Naive thymus-derived CD8-positive, alpha-beta T cell (primary cell): ENCODE results near the gene ATRNL1. TPM values are rescaled to one million over a fixed set of nuclear protein-coding genes. Genes with fewer than 3 reads are reported as not detected.

Experiments used
- ATAC-seq, 2 donors: fragments of 150-1000 bp; cut with Tn5 transposase in 1 of 2; sonication (Bioruptor Pico), chemical (Tn5 transposase) in 1 of 2; 1 replicate in 1 of 2; 2 replicates in 1 of 2; pipeline ENCODE4 v1.10.0; 2021; ENCODE audit warnings: mild to moderate bottlenecking in 2 of 2, moderate library complexity in 2 of 2
- POLR2A ChIA-PET: fragments of 350-600 bp; sonication (Branson Sonifier 250); formaldehyde crosslinking; loops from one replicate; lab custom pipeline; 2021; ENCODE audit warnings: antibody characterized with exemption; lab: Charles Lee
- DNase-seq, 10 donors: peaks; one replicate each; pipeline versions ENCODE4 v3.0.0 to v3.0.0-alpha.2; 2020 to 2022
- H3K27ac Mint-ChIP-seq, 10 donors: one replicate each; pipeline ENCODE4 v1.8.0; 2020 to 2022; ENCODE audit warnings: mild to moderate bottlenecking in 10 of 10, mixed read lengths in 10 of 10, moderate library complexity in 4 of 10, inconsistent platforms in 1 of 10
- H3K27me3 Mint-ChIP-seq, 5 donors: one replicate each; pipeline ENCODE4 v1.8.0; 2021 to 2022; ENCODE audit warnings: mixed read lengths in 5 of 5
- H3K36me3 Mint-ChIP-seq, 3 donors: one replicate each; pipeline ENCODE4 v1.8.0; 2020 to 2022; ENCODE audit warnings: mixed read lengths in 3 of 3, mild to moderate bottlenecking in 2 of 3, inconsistent platforms in 1 of 3
- H3K4me1 Mint-ChIP-seq, 4 donors: one replicate each; pipeline ENCODE4 v1.8.0; 2021 to 2022; ENCODE audit warnings: mixed read lengths in 4 of 4
- H3K4me3 Mint-ChIP-seq, 10 donors: one replicate each; pipeline ENCODE4 v1.8.0; 2020 to 2022; ENCODE audit warnings: mild to moderate bottlenecking in 10 of 10, mixed read lengths in 10 of 10, moderate library complexity in 6 of 10, inconsistent platforms in 1 of 10
- H3K9me3 Mint-ChIP-seq, 9 donors: one replicate each; pipeline ENCODE4 v1.8.0; 2020 to 2022; ENCODE audit warnings: mixed read lengths in 9 of 9, mild to moderate bottlenecking in 3 of 9, inconsistent platforms in 1 of 9, moderate library complexity in 1 of 9
- polyA plus RNA-seq, 3 donors: library from polyadenylated mRNA; unstranded; fragments of 300-500 nt; fragmentation: Illumina TruSeq; gene quantifications; one replicate each; pipeline ENCODE4 v1.2.3, GENCODE V29; 2021
- total RNA-seq, 8 experiments: library from RNA in 2 of 8; stranded (reverse) in 2 of 8; gene quantifications; one replicate each; pipeline ENCODE4 v1.2.3 and lab custom pipeline; 2021 to 2026

ATRNL1 gene
- total and polyA plus RNA-seq, 5 experiments from 2014 or later, result not detected

GRCh38 chr10:115895166-115895565 is 802.0 kb downstream of the ATRNL1 start:
- Mint-ChIP-seq H3K4me3 (no peak overlapping the region), H3K9me3 (peaks cover 0 to 5% (median 0%) of the 10 kb centered on the region in 9 donors), H3K27me3 (no peaks in the 10 kb centered on the region), H3K4me1 (no peaks in the 10 kb centered on the region), H3K36me3 (no peaks in the 10 kb centered on the region), H3K27ac (no peak overlapping the region)
- ATAC-seq (no peak), DNase-seq (no peak)
- POLR2A ChIA-PET, result no interaction called here

- no peak for DNase-seq
- POLR2A ChIA-PET, result no interaction called here
- H3K27ac Mint-ChIP-seq, result no peak overlapping the region
- peaks cover 0 to 5% (median 0%) of the 10 kb centered on the region in 9 donors for H3K9me3 Mint-ChIP-seq
- no peak overlapping the region for H3K4me3 Mint-ChIP-seq
- H3K4me1 Mint-ChIP-seq, result no peaks in the 10 kb centered on the region
- no peaks in the 10 kb centered on the region for H3K27me3 Mint-ChIP-seq
- no peak for ATAC-seq
- H3K36me3 Mint-ChIP-seq, result no peaks in the 10 kb centered on the region
Measured at GRCh38 chr10:115898242-115898641, 805.1 kb downstream of the ATRNL1 start.

DNA sequence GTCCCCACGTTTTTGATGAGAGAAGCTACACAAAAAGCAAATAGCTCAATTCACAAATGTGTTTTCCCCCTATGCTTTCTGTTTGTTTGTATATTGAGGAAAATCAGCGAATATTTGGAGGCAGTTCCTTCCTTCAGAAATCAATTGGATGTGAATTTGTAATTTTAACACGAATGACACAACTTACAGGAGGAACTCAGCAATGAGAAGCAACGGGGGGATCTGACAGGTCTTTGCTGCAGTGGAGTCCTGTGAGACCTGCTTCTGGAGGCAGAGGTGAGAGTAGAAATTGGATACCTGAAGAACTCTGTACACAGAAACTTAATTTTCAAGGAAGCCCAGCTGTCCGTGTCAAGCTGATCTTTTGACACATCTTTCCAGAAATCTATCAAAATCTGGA is 809.4 kb downstream of the ATRNL1 start:
- ATAC-seq (no peak), DNase-seq (no peak)
- Mint-ChIP-seq H3K4me1 (no peaks in the 10 kb centered on the region), H3K9me3 (no peaks in the 10 kb centered on the region), H3K27me3 (no peaks in the 10 kb centered on the region), H3K27ac (no peak overlapping the region), H3K4me3 (no peak overlapping the region), H3K36me3 (no peaks in the 10 kb centered on the region)
- POLR2A ChIA-PET, result no interaction called here

GRCh38 chr10:115903207-115903606 is 810.0 kb downstream of the ATRNL1 start:
- POLR2A ChIA-PET, result no interaction called here
- Mint-ChIP-seq H3K4me3 (no peak overlapping the region), H3K36me3 (no peaks in the 10 kb centered on the region), H3K27ac (no peak overlapping the region), H3K27me3 (peaks cover 0 to 2% (median 0%) of the 10 kb centered on the region in 5 donors), H3K4me1 (no peaks in the 10 kb centered on the region), H3K9me3 (no peaks in the 10 kb centered on the region)
- DNase-seq (no peak), ATAC-seq (no peak)

GRCh38 chr10:115903845-115904244 is 810.7 kb downstream of the ATRNL1 start:
- Mint-ChIP-seq H3K36me3 (no peaks in the 10 kb centered on the region), H3K27ac (no peak overlapping the region)
- POLR2A ChIA-PET, result no interaction called here

DNA sequence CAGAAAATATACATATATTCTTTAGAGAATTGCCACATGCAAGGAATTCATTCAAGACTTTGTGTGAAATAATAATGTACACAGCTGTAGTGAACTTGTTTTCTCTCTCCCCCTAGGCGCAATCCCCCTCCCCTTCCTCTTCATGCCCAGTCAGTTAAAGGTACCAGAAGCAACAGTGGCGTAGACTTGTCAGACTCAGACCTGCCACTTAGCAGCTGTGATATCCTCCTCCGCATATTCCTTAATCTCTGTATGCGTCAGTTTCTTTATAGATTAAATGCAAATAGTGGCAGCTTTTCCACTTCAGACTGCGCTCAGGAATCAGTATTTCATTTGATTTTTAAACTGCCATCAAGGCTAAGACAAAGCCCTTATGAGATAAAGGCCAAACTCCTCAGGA is 815.9 kb downstream of the ATRNL1 start:
- no peak for DNase-seq

More at GRCh38 chr10:115903845-115904244, 810.7 kb downstream of the ATRNL1 start:
- no peak overlapping the region for H3K4me3 Mint-ChIP-seq
- ATAC-seq (no peak), DNase-seq (no peak)
- H3K9me3 Mint-ChIP-seq, result peaks cover 0 to 2% (median 0%) of the 10 kb centered on the region in 9 donors
- peaks cover 0 to 8% (median 0%) of the 10 kb centered on the region in 5 donors for H3K27me3 Mint-ChIP-seq
- peaks cover 0 to 2% (median 0%) of the 10 kb centered on the region in 4 donors for H3K4me1 Mint-ChIP-seq

DNA sequence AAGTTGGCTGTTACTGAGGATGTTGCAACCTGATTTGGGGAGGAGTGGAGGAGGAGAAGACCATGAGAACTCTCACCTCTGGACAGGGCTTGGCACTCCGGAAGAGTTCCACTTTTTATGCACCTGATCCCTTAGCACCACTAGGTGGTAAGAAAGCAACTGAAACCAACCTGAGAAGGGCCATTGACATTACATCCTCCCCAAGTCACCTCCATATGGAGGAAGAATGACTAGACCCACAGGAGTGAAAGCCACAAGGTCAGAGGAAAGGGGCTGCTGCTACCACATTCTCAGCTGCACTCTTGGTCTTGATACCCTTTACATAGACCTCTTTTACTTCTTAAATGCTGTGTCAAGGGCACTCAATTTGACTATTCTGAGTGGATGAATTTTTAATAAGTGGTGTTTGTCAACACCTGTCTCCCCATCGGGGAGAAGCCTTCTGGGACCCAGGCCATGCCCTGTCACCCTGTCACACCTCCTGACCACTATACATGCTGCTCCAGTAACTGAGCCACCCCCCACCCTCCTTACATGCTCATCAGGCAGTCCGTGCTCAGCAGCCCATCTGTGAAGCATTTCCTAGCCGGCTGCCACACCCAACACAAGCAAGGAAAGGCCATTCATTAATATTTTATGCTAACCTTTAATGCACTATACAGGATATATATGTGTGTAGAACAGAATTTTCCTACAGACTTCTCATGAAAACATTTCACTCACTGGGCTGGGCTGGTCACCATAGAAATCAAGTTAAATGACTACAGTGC is 817.0 kb downstream of the ATRNL1 start:
- Mint-ChIP-seq H3K4me3 (no peak overlapping the region), H3K9me3 (peaks cover 0 to 12% (median 2%) of the 10 kb centered on the region in 9 donors), H3K4me1 (peaks cover 0 to 2% (median 0%) of the 10 kb centered on the region in 4 donors), H3K27me3 (peaks cover 0 to 15% (median 4%) of the 10 kb centered on the region in 5 donors), H3K36me3 (peaks cover 0 to 4% (median 0%) of the 10 kb centered on the region in 3 donors), H3K27ac (no peak overlapping the region)
- no peak for ATAC-seq
- no peak for DNase-seq
- POLR2A ChIA-PET, result no interaction called here

More for the DNA sequence above, 815.9 kb downstream of the ATRNL1 start:
- Mint-ChIP-seq H3K4me3 (no peak overlapping the region), H3K9me3 (peaks cover 0 to 7% (median under 1%) of the 10 kb centered on the region in 9 donors), H3K36me3 (peaks cover 0 to 4% (median 0%) of the 10 kb centered on the region in 3 donors), H3K27me3 (peaks cover 0 to 15% (median 4%) of the 10 kb centered on the region in 5 donors), H3K27ac (no peak overlapping the region), H3K4me1 (peaks cover 0 to 2% (median 0%) of the 10 kb centered on the region in 4 donors)
- ATAC-seq, result no peak
- POLR2A ChIA-PET, result no interaction called here

GRCh38 chr10:115914475-115914874 is 821.3 kb downstream of the ATRNL1 start:
- Mint-ChIP-seq H3K27me3 (peaks cover 0 to 4% (median 1%) of the 10 kb centered on the region in 5 donors), H3K9me3 (peaks cover 0 to 13% (median 0%) of the 10 kb centered on the region in 9 donors), H3K4me3 (no peak overlapping the region), H3K27ac (no peak overlapping the region), H3K4me1 (no peaks in the 10 kb centered on the region), H3K36me3 (peaks cover 0 to 4% (median 0%) of the 10 kb centered on the region in 3 donors)
- DNase-seq (no peak), ATAC-seq (no peak)
- POLR2A ChIA-PET, result no interaction called here

DNA sequence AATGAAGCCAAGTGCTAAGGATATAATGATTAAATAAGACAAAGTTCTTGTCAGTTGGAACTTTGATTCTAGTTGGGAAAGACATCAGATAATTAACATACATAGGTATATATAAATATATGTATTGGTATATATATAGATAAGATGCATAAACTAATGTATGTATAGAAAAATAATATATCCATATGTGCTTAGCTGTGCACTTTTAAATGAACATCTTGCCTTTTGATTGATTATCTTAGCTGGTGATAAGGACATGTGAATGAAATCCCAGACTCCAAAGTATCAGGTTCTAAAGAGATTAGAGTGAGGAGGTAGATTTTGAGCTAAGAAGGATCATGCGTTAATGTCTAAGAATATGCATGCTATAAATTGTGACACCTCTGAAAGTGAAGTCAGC is 822.3 kb downstream of the ATRNL1 start:
- POLR2A ChIA-PET, result no interaction called here
- Mint-ChIP-seq H3K36me3 (peaks cover 0 to 4% (median 0%) of the 10 kb centered on the region in 3 donors), H3K4me1 (no peaks in the 10 kb centered on the region), H3K27ac (no peak overlapping the region), H3K9me3 (peaks cover 0 to 21% (median 0%) of the 10 kb centered on the region in 9 donors), H3K4me3 (no peak overlapping the region), H3K27me3 (peaks cover 0 to 5% (median 1%) of the 10 kb centered on the region in 5 donors)
- no peak for ATAC-seq
- no peak for DNase-seq

DNA sequence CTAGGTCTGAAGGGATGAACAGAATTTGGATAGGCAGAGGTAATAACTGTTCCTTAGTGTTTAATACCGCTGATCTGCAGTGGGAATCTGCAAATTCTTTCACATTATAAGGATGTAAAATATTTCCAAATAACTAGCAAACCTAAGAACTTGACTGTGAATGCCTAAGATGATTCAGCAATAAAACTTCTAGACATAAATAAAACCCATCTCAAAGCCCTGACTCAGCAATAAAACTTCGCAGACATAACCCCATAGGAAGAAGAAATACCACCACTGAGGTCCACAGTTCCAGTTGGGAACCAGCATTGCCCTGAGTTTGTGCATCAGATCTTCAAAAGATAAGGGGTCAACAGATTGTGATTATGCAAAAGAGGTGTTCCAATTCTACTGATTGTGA is 825.6 kb downstream of the ATRNL1 start:
- no peak overlapping the region for H3K4me3 Mint-ChIP-seq
- POLR2A ChIA-PET, result no interaction called here
- ATAC-seq, result no peak
- H3K27me3 Mint-ChIP-seq, result peaks cover 0 to 9% (median 0%) of the 10 kb centered on the region in 5 donors
- no peaks in the 10 kb centered on the region for H3K36me3 Mint-ChIP-seq
- no peak for DNase-seq
- H3K4me1 Mint-ChIP-seq, result no peaks in the 10 kb centered on the region
- H3K27ac Mint-ChIP-seq, result no peak overlapping the region
- peaks cover 0 to 17% (median 0%) of the 10 kb centered on the region in 9 donors for H3K9me3 Mint-ChIP-seq

DNA sequence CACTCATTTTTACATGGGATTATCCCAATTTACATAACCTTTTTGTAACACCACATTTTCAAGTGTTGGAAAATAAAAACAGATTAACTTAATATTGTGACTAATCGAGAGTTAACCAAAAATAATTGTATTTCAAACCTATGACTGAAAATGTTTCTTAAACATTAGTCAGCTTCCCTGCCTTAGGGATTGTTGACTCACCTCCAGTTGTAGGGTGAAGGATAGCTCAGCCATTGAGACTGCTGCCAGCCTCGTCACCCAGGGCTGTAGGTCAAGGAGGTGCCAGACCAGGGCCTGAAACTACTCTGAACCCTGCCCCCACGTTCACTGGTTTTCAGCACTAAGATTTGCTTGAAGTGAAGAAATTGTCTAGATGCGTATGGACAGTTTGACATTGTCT is 828.6 kb downstream of the ATRNL1 start:
- no peak for DNase-seq
- Mint-ChIP-seq H3K36me3 (no peaks in the 10 kb centered on the region), H3K4me3 (no peak overlapping the region), H3K27ac (no peak overlapping the region), H3K9me3 (peaks cover 0 to 13% (median 2%) of the 10 kb centered on the region in 9 donors), H3K4me1 (no peaks in the 10 kb centered on the region), H3K27me3 (peaks cover 0 to 25% (median 7%) of the 10 kb centered on the region in 5 donors)
- POLR2A ChIA-PET, result no interaction called here
- no peak for ATAC-seq

DNA sequence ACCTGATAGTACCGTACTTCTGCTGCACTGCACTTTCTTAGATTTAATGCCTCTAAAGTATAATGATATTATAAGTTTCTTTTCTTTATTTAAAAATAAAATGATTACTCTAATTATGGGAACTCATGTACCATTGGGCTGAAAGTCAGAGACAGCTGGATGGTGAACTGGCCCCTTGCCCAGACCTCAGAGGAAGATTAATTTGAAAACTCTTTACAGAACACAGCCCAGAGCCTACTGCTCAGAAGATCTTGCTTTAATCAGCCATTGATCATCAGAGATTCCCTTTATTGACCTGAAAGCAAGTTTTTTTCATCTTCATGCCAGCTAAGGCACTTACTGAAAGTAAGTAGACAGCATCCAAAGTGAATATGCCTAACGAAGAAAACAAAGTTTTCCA is 838.1 kb downstream of the ATRNL1 start:
- Mint-ChIP-seq H3K27ac (no peak overlapping the region), H3K4me1 (no peaks in the 10 kb centered on the region), H3K9me3 (peaks cover 0 to 6% (median 0%) of the 10 kb centered on the region in 9 donors), H3K4me3 (no peak overlapping the region), H3K27me3 (peaks cover 0 to 17% (median 4%) of the 10 kb centered on the region in 5 donors), H3K36me3 (no peaks in the 10 kb centered on the region)
- POLR2A ChIA-PET, result no interaction called here
- DNase-seq (no peak), ATAC-seq (no peak)

DNA sequence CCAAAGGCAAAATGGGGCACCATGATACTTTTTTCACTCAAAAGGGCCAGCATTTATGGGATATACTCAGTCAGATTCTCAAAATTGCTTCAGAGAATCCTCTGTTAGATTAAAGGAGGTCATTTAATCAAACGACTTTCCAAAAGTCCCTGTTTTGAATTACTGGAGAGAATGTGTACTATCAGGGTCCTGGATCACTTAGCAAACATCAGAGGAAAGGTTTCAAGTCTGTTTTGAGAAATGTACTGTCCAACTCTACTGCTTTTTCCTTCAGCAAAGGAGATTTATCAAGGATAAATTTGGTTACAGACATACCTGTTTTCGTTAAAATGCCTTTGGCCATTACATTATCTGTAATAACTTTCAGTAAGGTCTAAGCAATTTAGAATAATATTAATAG is 838.9 kb downstream of the ATRNL1 start:
- Mint-ChIP-seq H3K36me3 (no peaks in the 10 kb centered on the region), H3K4me3 (no peak overlapping the region), H3K4me1 (no peaks in the 10 kb centered on the region), H3K27ac (no peak overlapping the region), H3K9me3 (peaks cover 0 to 10% (median 0%) of the 10 kb centered on the region in 9 donors), H3K27me3 (peaks cover 0 to 17% (median 4%) of the 10 kb centered on the region in 5 donors)
- POLR2A ChIA-PET, result no interaction called here
- DNase-seq, result no peak
- no peak for ATAC-seq
